ENCODE data around the gene SLC45A3.

SLC45A3 gene

GRCh38 chr1:205633421-205633976 lies 46.8 kb downstream of the SLC45A3 start:
- no peak for DNase-seq

- no peak for DNase-seq
Measured at GRCh38 chr1:205632669-205633169, 47.6 kb downstream of the SLC45A3 start.

GRCh38 chr1:205631768-205632668 lies 48.3 kb downstream of the SLC45A3 start, which contains the start of gene ELK4:
Gene ELK4, minus strand, starts transcription at chr1:205632011. Its CDS starts 8,129 bp downstream, at chr1:205623882.
- peak; percentile 98 for DNase-seq

GRCh38 chr1:205631010-205631767 lies 49.1 kb downstream of the SLC45A3 start:
- peak; percentile 76 for DNase-seq

- DNase-seq: no peak
Measured at GRCh38 chr1:205630651-205631009, 49.7 kb downstream of the SLC45A3 start.

GRCh38 chr1:205630241-205630640 lies 50.1 kb downstream of the SLC45A3 start:
- DNase-seq: no peak

GRCh38 chr1:205629751-205630150 lies 50.6 kb downstream of the SLC45A3 start:
- DNase-seq: no peak

- no peak for DNase-seq
Measured at GRCh38 chr1:205627956-205628355, 52.4 kb downstream of the SLC45A3 start.

- no peak for DNase-seq
Measured at GRCh38 chr1:205626216-205626615, 54.1 kb downstream of the SLC45A3 start.

- no peak for DNase-seq
Measured at GRCh38 chr1:205623646-205624045, 56.7 kb downstream of the SLC45A3 start.

- no peak for DNase-seq
Measured at GRCh38 chr1:205620269-205620668, 60.0 kb downstream of the SLC45A3 start.

GRCh38 chr1:205619376-205619775 lies 60.9 kb downstream of the SLC45A3 start:
- DNase-seq: no peak

- no peak for DNase-seq
Measured at GRCh38 chr1:205616563-205617293, 63.6 kb downstream of the SLC45A3 start.

GRCh38 chr1:205615789-205616188 lies 64.5 kb downstream of the SLC45A3 start:
- no peak for DNase-seq

- DNase-seq: no peak
Measured at GRCh38 chr1:205613854-205614412, 66.4 kb downstream of the SLC45A3 start.

GRCh38 chr1:205612556-205612955 lies 67.8 kb downstream of the SLC45A3 start:
- DNase-seq: no peak

- DNase-seq: no peak
Measured at GRCh38 chr1:205612104-205612503, 68.2 kb downstream of the SLC45A3 start.

GRCh38 chr1:205610901-205611466 lies 69.3 kb downstream of the SLC45A3 start:
- DNase-seq: no peak

GRCh38 chr1:205610036-205610435 lies 70.3 kb downstream of the SLC45A3 start:
- no peak for DNase-seq

All from NCI-H2171 (cell line).